HG02885 (cell line): Measurements from ENCODE around the gene RASGRP4.

Experiments
- ATAC-seq: cut with Tn5 transposase; IDR thresholded peaks from one replicate; pipeline ENCODE4 v1.9.1; 2021; ENCODE audit warnings: mild to moderate bottlenecking; ENCODE audit not compliant: unreplicated experiment, poor library complexity

RASGRP4 gene

GRCh38 chr19:38392707-38393308, 33.2 kb downstream of the RASGRP4 start:
- ATAC-seq = no peak

DNA sequence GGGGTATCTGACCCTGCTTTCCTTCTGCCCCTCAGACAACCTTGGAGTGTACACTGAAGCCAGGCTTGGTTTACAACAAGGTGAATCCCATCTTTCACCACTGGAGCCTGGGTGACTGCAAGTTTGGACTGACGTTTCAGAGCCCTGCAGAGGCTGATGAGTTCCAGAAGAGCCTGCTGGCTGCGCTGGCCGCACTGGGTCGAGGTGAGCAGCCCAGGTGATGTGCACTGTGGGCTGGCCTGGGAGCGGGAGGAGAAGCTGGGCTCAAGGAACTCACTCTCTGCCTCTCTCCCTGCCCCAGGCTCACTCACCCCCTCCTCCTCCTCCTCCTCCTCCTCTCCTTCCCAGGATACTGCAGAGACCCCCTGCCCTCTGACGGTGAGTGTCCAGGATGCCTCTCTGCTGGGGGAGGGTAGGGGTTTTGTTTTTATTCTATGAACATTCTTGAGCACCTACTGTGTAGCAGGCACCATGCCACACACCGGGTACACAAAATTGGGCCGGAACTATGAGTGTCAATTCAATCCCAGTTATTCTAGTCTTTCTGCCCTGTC, 34.0 kb downstream of the RASGRP4 start:
- ATAC-seq = no peak

DNA sequence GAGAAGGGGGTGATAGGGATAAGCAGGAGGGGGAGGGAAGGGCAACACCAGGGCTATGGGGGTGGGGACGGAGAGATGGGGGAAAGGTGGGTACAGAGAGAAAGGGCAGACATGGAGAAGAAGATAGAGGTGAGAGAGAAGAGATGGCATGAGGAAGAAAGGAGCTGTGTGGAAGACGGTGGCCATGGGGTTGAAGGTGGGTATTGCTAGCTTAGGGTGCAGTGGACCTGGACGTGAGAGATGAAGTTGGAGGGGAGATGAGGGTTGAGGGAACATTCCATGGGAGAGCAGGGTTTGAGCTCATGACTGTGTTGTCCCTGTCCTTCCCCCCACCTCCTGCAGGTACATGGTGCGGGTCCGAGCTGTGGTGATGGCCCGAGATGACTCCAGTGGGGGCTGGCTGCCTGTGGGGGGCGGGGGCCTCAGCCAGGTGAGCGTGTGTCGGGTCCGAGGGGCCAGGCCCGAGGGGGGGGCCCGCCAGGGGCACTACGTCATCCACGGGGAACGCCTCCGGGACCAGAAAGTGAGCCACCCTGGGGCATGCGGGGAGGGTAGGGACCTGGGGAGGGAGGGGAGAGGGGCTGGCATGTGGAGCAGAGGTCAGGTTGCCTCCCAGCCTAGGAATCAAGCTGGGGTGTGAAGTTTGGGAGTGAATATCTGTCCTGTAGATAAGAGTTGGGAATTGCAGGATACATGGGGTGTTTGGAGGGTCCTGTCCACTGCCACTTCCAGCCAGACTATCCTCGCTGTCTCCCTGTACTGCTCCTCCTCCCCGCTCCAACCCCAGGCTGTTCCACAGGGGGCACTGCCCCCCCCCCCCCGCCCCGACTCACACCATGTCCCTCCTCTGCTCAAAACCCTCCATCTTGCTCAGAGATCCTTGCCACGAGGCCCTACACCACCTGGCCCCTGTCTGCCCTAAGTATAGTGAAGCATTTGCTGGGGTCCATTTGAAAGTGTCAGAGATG, 35.8 kb downstream of the RASGRP4 start:
- no peak for ATAC-seq

DNA sequence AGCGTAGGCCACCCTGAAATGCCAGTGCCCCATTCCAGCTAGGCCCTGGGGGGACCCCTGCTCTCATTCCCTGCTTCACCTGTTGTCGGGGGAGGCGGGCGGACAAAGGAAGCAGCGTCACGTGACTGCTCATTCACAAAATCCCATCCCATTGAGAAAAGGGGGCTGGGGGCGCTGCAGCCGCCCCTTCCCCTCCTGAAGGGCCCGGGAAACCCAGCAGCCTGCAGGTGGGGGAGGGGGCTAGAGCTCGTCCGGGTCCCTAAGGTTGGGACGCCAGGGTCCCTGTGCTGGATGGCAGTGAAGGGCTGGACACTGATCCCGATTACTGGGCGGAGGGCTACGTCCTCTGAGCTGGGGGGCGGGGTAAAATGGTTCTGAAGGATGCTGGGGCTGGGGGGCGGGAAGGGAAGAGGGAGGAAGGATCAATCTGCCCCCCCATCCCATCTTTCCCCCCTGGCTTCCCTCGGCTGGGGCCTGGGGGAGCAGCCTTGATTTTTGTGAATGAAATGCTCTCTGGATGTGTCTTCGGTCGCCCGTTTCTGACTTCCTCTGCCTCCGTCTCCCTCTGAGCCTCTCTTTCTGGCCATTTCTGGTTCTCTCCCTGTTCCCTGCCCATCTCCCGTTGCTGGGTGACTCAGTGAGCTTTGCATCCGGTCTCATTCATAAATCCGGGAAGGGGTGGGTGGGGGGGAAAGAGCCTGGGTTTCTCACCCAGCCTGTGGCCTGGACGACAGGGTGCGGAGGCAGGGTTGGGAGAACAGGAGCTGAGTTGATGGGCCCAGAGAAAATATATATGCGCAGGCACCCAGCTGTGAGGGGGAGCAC, 36.7 kb downstream of the RASGRP4 start:
- ATAC-seq = no peak

GRCh38 chr19:38388349-38389100, 37.5 kb downstream of the RASGRP4 start, which contains the start of gene SPRED3:
SPRED3 (plus strand) TSS chr19:38388697; CDS start chr19:38390303, 1,606 bp downstream.
- ATAC-seq = no peak

- peak; percentile 45 for ATAC-seq
These were observed 38.3 kb downstream of the RASGRP4 start, which contains the start of gene GGN for GRCh38 chr19:38387550-38388348. GGN (minus strand) TSS chr19:38388034; CDS start chr19:38387261, 773 bp downstream.

- no peak for ATAC-seq
These were observed 39.0 kb downstream of the RASGRP4 start for GRCh38 chr19:38386971-38387549.

DNA sequence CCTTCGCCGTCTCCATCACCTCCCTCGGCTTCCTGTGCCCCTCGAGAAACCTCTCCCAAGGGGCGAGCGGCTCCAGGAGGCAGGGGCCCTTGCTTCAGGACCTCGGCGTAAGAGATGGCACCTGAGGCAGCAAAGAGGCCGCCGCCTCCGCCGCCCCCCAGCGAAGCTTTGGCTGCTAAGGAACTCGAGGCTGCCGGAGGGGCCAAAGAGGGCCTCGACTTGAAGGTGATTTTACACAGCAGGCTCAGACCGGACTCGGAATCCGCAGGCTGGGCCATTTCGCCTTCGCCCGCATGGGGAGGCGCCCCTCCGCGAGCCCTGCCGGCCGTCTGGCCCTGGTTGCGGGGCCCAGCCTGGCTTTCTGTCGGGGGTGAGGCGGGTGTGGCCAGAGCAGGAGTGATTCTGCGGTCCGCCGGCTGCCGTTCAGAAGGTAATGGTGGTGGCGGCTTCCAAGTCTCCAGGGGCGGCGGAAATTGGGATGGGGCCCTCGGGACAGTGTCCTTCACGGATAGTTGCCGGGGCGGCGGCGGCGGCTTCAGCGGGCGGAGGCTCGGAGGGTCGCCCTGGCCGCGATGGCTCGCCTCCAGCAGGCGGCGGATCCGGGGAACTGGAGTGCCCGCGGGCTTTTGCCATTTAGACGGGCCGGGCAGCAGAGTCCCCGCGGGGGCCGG, 39.6 kb downstream of the RASGRP4 start:
- no peak for ATAC-seq

DNA sequence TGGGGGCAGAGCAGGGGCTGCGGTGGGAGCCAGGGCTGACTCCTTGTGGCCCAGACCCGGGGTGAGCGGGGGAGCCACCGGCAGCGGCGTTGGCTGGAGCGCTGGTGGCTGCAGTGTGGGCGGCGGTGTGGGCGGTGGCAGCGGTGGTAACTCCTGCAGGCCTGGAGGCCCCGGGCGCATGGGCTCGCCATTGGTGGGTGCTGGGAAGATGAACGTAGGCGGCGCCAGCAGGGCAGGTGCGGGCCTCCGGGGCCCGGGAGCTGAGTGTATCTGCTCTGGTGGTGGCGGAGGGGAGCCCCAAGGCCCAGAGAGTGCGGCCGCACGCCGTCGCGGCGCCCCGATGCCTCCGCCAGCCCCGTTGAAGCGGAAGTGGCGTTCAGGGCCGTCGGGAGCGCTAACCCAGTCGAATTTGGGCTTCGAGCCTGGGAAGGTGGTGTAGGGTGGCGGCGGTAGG, 40.2 kb downstream of the RASGRP4 start:
- ATAC-seq = no peak

- no peak for ATAC-seq
These were observed 40.8 kb downstream of the RASGRP4 start for GRCh38 chr19:38385057-38385803.

DNA sequence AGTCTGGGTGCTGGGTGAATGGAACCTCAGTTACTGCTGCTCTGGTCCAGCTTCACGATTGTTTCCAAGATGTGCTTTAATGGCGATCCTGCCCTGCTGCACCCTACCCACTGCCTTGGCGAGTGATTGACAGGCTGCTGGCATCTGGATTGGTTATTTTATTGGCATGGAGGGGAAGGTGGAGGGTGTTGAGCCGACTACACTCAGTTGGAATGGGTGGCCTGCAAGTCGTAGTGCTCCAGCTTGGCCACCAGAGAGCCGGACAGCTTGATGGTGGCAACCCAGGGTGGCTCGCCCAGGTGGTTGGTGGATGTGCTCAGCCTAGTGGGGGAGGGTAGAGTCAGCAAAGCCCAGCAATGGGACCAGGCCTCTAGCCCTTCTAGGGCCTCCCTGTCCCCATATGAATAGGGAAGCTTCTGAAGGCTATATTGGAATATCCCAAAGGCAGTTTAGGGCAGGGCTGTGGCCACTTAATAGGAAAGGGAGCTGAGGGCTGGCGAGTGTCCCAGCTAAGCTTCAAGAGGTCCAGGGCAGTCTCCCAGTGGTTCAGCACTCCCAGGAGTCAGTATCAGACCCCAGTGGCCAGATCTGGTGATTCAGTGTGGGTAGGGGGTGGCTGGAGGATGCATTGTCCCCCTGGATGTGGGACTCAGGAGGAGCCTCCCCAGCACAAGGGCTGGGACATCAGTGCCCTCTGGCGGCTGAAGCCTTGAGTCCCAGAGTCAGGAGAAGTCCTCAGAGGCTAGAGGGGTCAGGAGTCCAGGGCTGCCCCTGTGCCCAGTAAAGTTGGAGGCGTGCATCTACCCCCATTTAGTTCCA, 41.6 kb downstream of the RASGRP4 start:
- ATAC-seq = no peak

DNA sequence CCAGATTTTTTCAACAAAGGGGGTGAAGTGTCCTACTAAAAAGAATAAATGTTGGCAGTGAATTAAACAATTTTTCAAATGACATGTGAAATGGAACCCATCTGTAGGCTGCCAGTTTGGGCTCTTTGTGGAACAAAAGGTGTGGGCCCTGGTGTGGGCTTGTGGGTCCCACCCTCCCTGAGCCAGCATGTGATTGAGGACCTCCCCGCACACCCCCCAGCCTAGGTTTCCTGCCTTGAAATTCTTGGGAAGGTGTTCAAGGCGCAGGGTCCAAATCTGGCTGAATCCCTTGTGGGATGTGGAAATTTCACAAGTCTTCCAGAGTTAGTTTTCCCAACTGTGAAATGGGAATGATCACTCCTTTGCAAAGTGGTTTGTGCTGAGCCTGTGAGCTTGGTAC, 42.3 kb downstream of the RASGRP4 start:
- ATAC-seq = no peak

GRCh38 chr19:38383184-38383583, 42.8 kb downstream of the RASGRP4 start:
- no peak for ATAC-seq

GRCh38 chr19:38381138-38381537, 44.9 kb downstream of the RASGRP4 start:
- ATAC-seq = no peak

GRCh38 chr19:38378866-38379265, 47.2 kb downstream of the RASGRP4 start:
- no peak for ATAC-seq

DNA sequence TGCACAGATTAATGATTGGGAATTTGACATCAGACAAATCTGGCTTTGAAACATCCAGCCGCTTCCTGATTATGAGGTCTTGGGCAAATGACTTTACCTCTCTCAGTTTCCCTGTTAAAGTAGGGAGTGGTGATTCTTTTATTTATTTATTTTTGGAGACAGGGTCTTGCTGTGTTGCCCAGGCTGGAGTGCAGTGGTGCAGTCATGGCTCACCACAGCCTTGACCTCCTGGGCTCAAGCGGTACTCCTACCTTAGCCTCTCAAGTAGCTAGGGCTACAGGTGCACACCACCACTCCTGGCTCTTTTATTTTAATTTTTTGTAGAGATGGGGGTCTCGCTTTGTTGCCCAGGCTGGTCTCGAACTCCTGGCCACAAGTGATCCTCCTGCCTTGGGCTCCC, 49.0 kb downstream of the RASGRP4 start:
- ATAC-seq = no peak
